ENCODE data around the gene TSSC4.

The TSSC4 gene

DNA sequence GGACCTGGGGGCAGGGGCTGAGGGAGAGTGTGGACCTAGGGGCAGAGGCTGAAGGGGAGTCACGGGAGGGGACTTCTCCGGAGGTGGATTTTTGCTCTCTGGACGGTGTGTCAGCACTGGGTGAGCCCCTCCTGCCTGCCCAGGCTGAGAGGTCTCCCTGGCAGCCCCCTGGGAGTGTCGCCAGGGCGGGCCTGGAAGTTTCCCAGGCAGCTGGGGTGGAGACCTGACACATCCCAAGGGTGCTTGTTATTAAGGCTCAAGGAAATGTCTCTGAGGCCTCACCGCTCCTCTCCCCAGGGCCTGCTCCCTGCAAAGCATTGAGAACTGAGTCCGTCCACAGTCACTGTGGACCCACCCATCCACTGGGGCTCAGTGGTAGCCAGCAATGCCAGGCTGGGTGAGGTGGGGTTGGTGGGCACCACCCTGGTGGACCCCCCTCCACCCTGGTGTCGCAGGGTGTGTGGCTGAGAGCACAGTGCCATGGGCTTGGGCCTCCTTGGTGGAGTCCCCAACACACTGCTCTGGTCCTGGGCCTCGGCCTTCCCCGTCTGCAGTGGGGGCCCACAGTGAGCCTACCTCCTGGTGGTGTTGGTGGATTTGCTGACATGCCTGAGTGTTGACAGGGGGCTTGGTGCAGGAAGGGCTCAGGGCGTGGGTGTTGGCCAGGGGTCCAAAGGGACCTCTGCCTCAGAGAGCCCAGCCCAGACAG lies 20.9 kb upstream of the TSSC4 start:
- H3K36me3 Mint-ChIP-seq (ENCODE audit: low read depth) = no peaks in the 10 kb centered on the region
- H3K4me3 Mint-ChIP-seq = peak overlapping the region; percentile 87 to 90 (median 89)
- no peaks in the 10 kb centered on the region for H3K27me3 Mint-ChIP-seq (ENCODE audit: low read depth)
- H3K27ac Mint-ChIP-seq = peak overlapping the region in 2 of 3 experiments; percentile 72 to 97
- H3K9me3 Mint-ChIP-seq = no peaks in the 10 kb centered on the region
- peaks cover 37% of the 10 kb centered on the region for H3K4me1 Mint-ChIP-seq
- TF ChIP-seq, protein P1, sequence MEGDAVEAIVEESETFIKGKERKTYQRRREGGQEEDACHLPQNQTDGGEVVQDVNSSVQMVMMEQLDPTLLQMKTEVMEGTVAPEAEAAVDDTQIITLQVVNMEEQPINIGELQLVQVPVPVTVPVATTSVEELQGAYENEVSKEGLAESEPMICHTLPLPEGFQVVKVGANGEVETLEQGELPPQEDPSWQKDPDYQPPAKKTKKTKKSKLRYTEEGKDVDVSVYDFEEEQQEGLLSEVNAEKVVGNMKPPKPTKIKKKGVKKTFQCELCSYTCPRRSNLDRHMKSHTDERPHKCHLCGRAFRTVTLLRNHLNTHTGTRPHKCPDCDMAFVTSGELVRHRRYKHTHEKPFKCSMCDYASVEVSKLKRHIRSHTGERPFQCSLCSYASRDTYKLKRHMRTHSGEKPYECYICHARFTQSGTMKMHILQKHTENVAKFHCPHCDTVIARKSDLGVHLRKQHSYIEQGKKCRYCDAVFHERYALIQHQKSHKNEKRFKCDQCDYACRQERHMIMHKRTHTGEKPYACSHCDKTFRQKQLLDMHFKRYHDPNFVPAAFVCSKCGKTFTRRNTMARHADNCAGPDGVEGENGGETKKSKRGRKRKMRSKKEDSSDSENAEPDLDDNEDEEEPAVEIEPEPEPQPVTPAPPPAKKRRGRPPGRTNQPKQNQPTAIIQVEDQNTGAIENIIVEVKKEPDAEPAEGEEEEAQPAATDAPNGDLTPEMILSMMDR (IDR thresholded peaks at IDR 0.05; ENCODE audit: unreplicated experiment in 3 of 3) = no peak

DNA sequence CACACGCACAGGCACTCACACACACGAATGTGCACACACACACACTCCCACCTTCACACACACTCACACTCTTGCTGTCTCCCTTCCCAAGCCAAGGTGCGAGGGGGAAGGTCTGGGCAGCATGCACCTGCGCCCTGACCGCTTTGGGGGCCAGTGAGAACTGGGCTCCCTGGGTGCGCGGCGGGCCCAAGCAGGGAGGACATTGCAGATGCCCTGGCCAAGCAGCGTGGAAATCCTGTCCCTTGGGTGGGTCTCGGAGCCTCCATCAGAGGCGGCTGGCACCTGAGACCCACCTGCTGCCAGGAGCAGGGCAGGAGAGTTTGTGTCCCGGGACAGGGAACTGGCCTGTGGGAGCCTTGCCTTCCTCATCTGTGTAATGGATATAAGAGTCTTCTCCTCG lies 20.2 kb upstream of the TSSC4 start:
- H3K36me3 Mint-ChIP-seq (ENCODE audit: low read depth) = no peaks in the 10 kb centered on the region
- TF ChIP-seq, protein P1 (IDR thresholded peaks at IDR 0.05; ENCODE audit: unreplicated experiment in 3 of 3) = no peak
- H3K27ac Mint-ChIP-seq = peak overlapping the region in 2 of 3 experiments; percentile 72 to 78
- peaks cover 32% of the 10 kb centered on the region for H3K4me1 Mint-ChIP-seq
- no peaks in the 10 kb centered on the region for H3K9me3 Mint-ChIP-seq
- H3K27me3 Mint-ChIP-seq (ENCODE audit: low read depth) = no peaks in the 10 kb centered on the region
- H3K4me3 Mint-ChIP-seq = peak overlapping the region; percentile 87 to 90 (median 89)

DNA sequence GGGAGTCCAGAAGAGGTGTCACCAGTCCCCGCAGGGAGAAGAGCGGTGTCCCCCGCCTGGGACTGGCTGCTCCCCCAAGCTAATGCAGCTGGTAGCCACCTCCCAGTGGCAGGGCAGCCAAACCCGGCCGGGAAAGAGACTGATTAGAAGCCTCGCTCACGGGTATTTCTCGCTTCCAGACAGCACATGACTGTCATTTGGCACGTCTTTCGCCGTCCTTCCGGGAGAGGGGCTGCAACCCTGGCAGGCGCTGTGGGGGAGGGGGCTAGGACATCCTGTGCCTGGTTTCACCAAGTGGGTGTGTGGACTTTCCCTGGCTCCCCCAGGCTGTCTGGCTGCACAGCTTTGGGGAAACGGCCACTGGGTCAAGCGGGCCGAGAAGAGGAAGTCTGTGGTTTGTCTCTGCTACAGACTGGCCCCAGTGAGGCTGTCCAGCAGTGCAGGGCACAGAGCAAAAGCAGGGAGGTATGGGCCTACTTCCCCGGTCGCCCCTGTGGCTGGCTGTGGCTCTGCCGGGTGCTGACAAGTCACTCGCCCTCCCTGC lies 19.7 kb upstream of the TSSC4 start:
- Mint-ChIP-seq H3K9me3 (no peaks in the 10 kb centered on the region), H3K27ac (peak overlapping the region in 2 of 3 experiments; percentile 33 to 49), H3K27me3 (ENCODE audit: low read depth) (no peaks in the 10 kb centered on the region), H3K4me1 (peaks cover 34% of the 10 kb centered on the region), H3K36me3 (ENCODE audit: low read depth) (no peaks in the 10 kb centered on the region), H3K4me3 (peak overlapping the region in 2 of 3 experiments; percentile 75 to 89)
- TF ChIP-seq, protein P1 (IDR thresholded peaks at IDR 0.05; ENCODE audit: unreplicated experiment in 3 of 3) = no peak

DNA sequence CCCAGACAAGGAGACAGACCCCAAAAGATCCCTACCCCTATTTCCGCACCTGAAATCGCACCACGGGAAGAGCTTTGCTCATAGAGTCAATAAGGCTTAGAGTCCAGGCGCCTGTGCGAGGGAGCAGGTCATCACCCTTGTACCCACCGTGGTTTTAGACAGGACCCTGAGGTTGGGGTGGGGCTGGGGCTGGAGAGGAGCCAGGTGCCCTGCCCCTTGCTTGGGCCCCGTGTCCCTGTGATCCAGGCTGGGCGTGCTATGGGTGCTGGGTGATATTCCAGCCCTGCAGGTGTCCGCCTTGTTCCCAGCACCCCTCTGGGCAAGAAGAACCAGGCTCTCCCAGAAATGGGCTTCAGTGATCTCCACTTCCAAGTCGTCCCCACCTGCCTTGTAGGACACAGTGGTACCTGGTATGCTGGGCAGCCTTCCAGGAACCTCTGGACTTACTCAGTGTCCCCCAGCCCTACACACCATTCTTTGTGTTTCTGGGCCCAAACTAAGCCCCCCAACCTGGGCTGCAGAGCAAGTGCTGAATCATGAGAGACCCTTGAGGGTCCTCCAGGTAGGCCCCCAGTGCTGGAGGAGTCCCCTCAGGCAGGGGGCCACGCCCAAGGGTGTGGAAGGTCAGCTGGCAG lies 18.9 kb upstream of the TSSC4 start:
- Mint-ChIP-seq H3K36me3 (ENCODE audit: low read depth) (no peaks in the 10 kb centered on the region), H3K4me1 (peaks cover 31% of the 10 kb centered on the region), H3K27ac (peak overlapping the region in 2 of 3 experiments; percentile 33 to 49), H3K9me3 (no peaks in the 10 kb centered on the region), H3K27me3 (ENCODE audit: low read depth) (no peaks in the 10 kb centered on the region), H3K4me3 (peak overlapping the region; percentile 61 to 78 (median 75))
- TF ChIP-seq, protein P1 (IDR thresholded peaks at IDR 0.05; ENCODE audit: unreplicated experiment in 3 of 3) = no peak

DNA sequence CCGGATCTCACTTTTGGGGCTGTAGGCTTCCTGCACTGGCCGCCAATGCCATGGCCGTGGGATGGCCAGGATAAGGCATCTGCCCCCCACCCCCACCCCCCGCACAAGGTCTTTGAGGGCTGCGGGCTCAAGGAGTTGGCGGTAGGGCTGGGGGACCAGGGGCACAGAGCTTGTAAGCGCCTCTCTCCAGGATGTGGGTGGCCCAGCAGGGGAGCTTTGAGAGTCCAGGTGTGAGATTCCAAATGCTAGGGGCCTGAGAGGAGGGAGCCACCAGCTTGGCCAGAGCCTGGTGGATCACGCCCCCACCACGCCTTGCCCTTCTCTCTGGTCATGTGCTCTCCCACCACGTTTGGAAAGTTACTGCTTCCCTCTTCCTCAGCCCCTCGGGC lies 18.4 kb upstream of the TSSC4 start:
- H3K4me3 Mint-ChIP-seq = no peak overlapping the region
- no peaks in the 10 kb centered on the region for H3K36me3 Mint-ChIP-seq (ENCODE audit: low read depth)
- H3K9me3 Mint-ChIP-seq = no peaks in the 10 kb centered on the region
- H3K27ac Mint-ChIP-seq = no peak overlapping the region
- no peaks in the 10 kb centered on the region for H3K27me3 Mint-ChIP-seq (ENCODE audit: low read depth)
- H3K4me1 Mint-ChIP-seq = peaks cover 31% of the 10 kb centered on the region
- TF ChIP-seq, protein P1 (IDR thresholded peaks at IDR 0.05; ENCODE audit: unreplicated experiment in 3 of 3) = no peak
